ENCODE measurements around the gene UBASH3B.

The UBASH3B gene

DNA sequence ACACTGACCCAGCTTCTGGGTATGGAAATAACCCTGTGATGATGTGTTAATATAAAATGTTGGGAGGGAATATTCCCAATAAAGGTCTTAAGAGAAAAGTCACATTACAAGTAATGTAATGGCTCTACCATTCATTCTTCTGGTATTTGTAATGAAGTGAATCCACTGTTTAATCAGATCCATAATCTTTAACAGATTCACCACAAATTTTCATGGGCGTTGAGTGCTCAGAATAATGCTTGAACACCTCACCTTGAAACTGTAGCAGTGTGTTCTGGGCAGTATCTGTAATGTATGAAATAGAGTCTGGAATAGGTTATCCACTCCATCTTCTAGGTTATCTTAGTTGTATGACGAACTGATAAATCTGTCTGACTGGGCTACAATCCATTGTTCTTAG, 156.2 kb downstream of the UBASH3B start:
- in situ Hi-C loops (cut with HindIII; ENCODE audit: low sequenced_read_pairs), result no loop called here
- no peak for DNase-seq (ENCODE audit: low read depth)
- TF ChIP-seq, protein P1, sequence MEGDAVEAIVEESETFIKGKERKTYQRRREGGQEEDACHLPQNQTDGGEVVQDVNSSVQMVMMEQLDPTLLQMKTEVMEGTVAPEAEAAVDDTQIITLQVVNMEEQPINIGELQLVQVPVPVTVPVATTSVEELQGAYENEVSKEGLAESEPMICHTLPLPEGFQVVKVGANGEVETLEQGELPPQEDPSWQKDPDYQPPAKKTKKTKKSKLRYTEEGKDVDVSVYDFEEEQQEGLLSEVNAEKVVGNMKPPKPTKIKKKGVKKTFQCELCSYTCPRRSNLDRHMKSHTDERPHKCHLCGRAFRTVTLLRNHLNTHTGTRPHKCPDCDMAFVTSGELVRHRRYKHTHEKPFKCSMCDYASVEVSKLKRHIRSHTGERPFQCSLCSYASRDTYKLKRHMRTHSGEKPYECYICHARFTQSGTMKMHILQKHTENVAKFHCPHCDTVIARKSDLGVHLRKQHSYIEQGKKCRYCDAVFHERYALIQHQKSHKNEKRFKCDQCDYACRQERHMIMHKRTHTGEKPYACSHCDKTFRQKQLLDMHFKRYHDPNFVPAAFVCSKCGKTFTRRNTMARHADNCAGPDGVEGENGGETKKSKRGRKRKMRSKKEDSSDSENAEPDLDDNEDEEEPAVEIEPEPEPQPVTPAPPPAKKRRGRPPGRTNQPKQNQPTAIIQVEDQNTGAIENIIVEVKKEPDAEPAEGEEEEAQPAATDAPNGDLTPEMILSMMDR (IDR thresholded peaks at IDR 0.05; ENCODE audit: low read depth, low read length, missing control alignments), result no peak
- H3K4me3 ChIP-seq (ENCODE audit: low read depth, low read length), result no peak overlapping the region

DNA sequence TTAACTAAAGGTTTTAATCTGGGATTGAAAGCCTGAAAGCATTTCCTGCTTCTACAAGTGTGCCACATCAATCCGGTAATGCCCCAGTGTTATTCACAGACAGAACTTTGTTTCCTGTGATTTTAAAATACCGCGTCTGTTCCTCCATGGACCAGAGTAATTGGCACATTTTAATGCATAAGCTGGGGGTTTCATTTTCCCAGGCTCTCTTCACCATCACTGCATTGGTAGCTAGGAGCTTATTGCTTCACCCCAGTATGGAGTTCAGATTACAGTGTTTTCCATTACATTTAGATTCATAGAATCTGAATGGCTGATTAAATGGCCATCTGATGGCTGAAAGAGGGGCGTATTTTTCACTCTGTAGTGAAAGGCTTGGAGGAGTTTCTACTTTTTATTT, 157.1 kb downstream of the UBASH3B start:
- no peak overlapping the region for H3K4me3 ChIP-seq (ENCODE audit: low read depth, low read length)
- no peak for DNase-seq (ENCODE audit: low read depth)
- TF ChIP-seq, protein P1 (IDR thresholded peaks at IDR 0.05; ENCODE audit: low read depth, low read length, missing control alignments), result no peak
- in situ Hi-C loops (cut with HindIII; ENCODE audit: low sequenced_read_pairs), result no loop called here

DNA sequence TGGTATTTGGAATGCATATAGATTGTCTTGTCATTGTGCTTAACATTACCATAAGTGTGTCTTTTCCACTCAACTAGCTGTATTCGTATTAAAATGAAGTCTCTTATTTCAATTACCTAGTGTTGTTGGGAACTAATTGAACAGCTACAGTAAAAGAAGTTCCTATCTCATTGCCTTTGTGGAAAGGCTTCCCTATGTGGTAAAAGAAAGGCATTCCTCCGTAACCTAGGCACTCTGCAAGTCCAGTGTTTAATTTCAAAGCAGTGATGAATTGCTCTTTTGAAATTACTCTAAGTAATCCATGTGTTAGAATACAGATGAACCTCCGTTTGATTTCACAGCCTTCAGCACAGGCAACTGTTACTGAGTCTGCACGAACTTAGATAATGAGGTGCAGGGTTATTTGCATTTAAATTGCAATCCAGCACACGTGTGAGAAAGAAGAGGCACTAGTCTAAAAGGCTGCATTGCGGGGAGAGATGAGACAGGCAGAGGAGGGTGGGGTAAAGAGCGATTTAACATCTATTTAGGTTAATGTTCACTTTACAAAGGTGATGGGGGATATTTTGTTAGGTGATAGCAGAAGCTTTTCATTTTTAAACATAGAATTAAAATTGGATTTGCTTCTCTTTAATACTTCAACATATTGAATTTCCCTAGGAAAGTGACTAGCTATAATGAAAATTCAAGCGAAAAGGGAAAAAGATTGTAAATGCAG, 157.8 kb downstream of the UBASH3B start:
- DNase-seq (ENCODE audit: low read depth), result no peak
- no peak overlapping the region for H3K4me3 ChIP-seq (ENCODE audit: low read depth, low read length)
- TF ChIP-seq, protein P1 (IDR thresholded peaks at IDR 0.05; ENCODE audit: low read depth, low read length, missing control alignments), result no peak
- in situ Hi-C loops (cut with HindIII; ENCODE audit: low sequenced_read_pairs), result no loop called here

DNA sequence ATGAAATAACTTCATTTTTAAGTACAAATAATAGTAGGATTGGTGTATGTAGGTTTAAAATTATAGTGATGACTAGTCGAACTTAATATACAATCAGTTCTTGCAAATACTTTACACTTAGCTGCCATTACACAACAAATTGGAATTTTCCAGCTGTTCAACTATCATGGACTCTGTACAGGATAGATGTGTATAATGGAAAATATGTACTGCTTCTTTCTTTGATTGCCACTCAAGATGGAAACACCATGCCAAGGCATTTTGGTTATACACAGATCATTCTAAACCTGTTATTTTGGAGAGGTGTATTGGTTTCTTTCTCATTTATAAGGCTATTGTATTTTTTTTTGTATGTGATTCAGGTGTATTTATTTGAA, 158.4 kb downstream of the UBASH3B start:
- in situ Hi-C loops (cut with HindIII; ENCODE audit: low sequenced_read_pairs), result no loop called here
- no peak for DNase-seq (ENCODE audit: low read depth)
- H3K4me3 ChIP-seq (ENCODE audit: low read depth, low read length), result no peak overlapping the region
- TF ChIP-seq, protein P1 (IDR thresholded peaks at IDR 0.05; ENCODE audit: low read depth, low read length, missing control alignments), result no peak

DNA sequence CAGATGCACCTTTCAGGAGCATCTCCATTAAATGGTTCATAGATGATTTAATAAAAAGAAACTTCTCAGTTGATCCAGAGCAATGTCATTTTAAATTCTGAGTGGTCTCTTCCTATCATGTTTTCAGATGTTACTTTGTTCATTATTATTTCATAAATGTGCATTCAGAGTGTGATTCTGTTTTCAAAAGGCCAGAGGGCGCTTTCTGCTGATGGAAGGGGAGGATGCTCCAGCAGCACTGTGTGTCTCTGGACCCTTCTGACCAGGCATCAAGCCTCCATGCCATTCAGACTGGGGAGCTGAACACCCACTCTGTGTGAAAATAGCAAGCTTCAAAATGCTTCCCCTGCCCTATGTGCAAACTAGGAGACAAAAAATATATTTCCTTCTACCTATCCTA, 158.9 kb downstream of the UBASH3B start:
- H3K4me3 ChIP-seq (ENCODE audit: low read depth, low read length), result no peak overlapping the region
- no peak for DNase-seq (ENCODE audit: low read depth)
- TF ChIP-seq, protein P1 (IDR thresholded peaks at IDR 0.05; ENCODE audit: low read depth, low read length, missing control alignments), result peak; percentile 37
- in situ Hi-C loops (cut with HindIII; ENCODE audit: low sequenced_read_pairs), result no loop called here

DNA sequence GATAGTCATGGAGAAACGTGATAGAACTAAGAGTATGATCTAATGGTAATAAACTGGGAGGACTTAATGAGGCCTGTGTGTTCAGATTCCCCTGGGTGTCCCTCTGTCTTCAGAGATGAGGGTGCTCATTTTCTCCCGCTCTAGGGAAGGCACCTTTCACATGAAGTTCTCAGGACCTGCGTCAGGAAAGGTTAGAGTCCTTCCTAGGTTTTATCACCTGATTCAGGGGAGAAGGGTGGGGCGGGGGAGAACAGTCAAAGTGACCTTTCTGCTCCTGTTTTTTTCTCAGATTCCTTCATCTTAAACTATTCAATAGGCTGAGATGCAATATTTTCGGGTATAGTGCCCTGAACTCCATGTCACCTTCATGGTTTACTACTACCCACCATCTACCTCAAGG, 160.4 kb downstream of the UBASH3B start:
- no peak overlapping the region for H3K4me3 ChIP-seq (ENCODE audit: low read depth, low read length)
- no peak for DNase-seq (ENCODE audit: low read depth)
- in situ Hi-C loops (cut with HindIII; ENCODE audit: low sequenced_read_pairs), result no loop called here
- TF ChIP-seq, protein P1 (IDR thresholded peaks at IDR 0.05; ENCODE audit: low read depth, low read length, missing control alignments), result no peak
